SK-N-SH treated with all-trans-retinoic acid at 6 μM for 48 hours (cell line): ENCODE measurements around the gene SNRPE.

ENCODE experiments used
- ATAC-seq: fragments of 200-7000 bp; cut with Tn5 transposase; 3 replicates; pipeline ENCODE4 v1.9.1; 2020; ENCODE audit warnings: mild to moderate bottlenecking, moderate library complexity
- ARNTL ChIP-seq: fragments of 450-650 bp; formaldehyde crosslinking; IDR thresholded peaks from 2 replicates; pipeline ENCODE4 v1.5.0; 2020; ENCODE audit warnings: low read depth, mild to moderate bottlenecking, moderate library complexity, borderline replicate concordance
- BACH2 ChIP-seq: fragments of 250-450 bp; sonication (Bioruptor Pico); IDR thresholded peaks from 2 replicates; pipeline ENCODE4 v1.9.0; 2021; ENCODE audit warnings: mild to moderate bottlenecking, borderline replicate concordance
- CSDC2 ChIP-seq: fragments of 250-450 bp; sonication (Bioruptor Pico); IDR thresholded peaks from 2 replicates; pipeline ENCODE4 v1.5.0; 2020; ENCODE audit warnings: mild to moderate bottlenecking, moderate library complexity
- ESRRG ChIP-seq: fragments of 250-450 bp; sonication (Bioruptor Pico); IDR thresholded peaks from 2 replicates; pipeline ENCODE4 v1.6.1; 2021; ENCODE audit warnings: mild to moderate bottlenecking
- ISL1 ChIP-seq: fragments of 250-450 bp; sonication (Bioruptor Pico); IDR thresholded peaks from 2 replicates; pipeline ENCODE4 v2.1.2; 2022; ENCODE audit warnings: mild to moderate bottlenecking, moderate library complexity
- OSR1 ChIP-seq: fragments of 250-450 bp; sonication (Bioruptor Pico); IDR thresholded peaks from 2 replicates; pipeline ENCODE4 v1.8.0; 2022; ENCODE audit warnings: moderate library complexity, mild to moderate bottlenecking, inconsistent platforms
- POU6F1 ChIP-seq: fragments of 250-450 bp; sonication (Bioruptor Pico); IDR thresholded peaks from 2 replicates; pipeline ENCODE4 v1.8.0; 2021; ENCODE audit warnings: low read depth, mild to moderate bottlenecking, moderate library complexity, borderline replicate concordance
- PPARA ChIP-seq: fragments of 250-450 bp; sonication (Bioruptor Pico); IDR thresholded peaks from 2 replicates; pipeline ENCODE4 v1.5.0; 2020; ENCODE audit warnings: mild to moderate bottlenecking, borderline replicate concordance
- RARB ChIP-seq: fragments of 250-450 bp; sonication (Bioruptor Pico); IDR thresholded peaks from 2 replicates; pipeline ENCODE4 v1.8.0; 2021; ENCODE audit warnings: mild to moderate bottlenecking, moderate library complexity
- TCF4 ChIP-seq: fragments of 250-450 bp; sonication (Bioruptor Pico); IDR thresholded peaks from 2 replicates; pipeline ENCODE4 v1.8.0; 2021; ENCODE audit warnings: mild to moderate bottlenecking, moderate library complexity, borderline replicate concordance
- ZFP3 ChIP-seq: fragments of 250-450 bp; sonication (Bioruptor Pico); IDR thresholded peaks from 2 replicates; pipeline ENCODE4 v1.5.0; 2020; ENCODE audit warnings: mild to moderate bottlenecking, moderate library complexity
- ZFP30 ChIP-seq: fragments of 450-650 bp; formaldehyde crosslinking; IDR thresholded peaks from 2 replicates; pipeline ENCODE4 v1.5.0; 2022; ENCODE audit warnings: mild to moderate bottlenecking, moderate library complexity
- ZNF565 ChIP-seq: fragments of 450-650 bp; formaldehyde crosslinking; conservative IDR thresholded peaks from 2 replicates; pipeline ENCODE4 v1.5.0; 2020; ENCODE audit warnings: low read depth, mild to moderate bottlenecking, moderate library complexity
- ZNF70 ChIP-seq: fragments of 450-650 bp; formaldehyde crosslinking; IDR thresholded peaks from 2 replicates; pipeline ENCODE4 v1.5.0; 2020; ENCODE audit warnings: mild to moderate bottlenecking, moderate library complexity
- ZNF8 ChIP-seq: fragments of 450-650 bp; formaldehyde crosslinking; IDR thresholded peaks from 2 replicates; pipeline ENCODE4 v1.5.0; 2020; ENCODE audit warnings: mild to moderate bottlenecking, moderate library complexity
- TF ChIP-seq, protein P1 (sequence below): fragments of 250-450 bp; sonication (Bioruptor Pico); IDR thresholded peaks from 2 replicates; pipeline ENCODE4 v1.5.1; 2021; ENCODE audit warnings: mild to moderate bottlenecking, moderate library complexity
- TF ChIP-seq, protein P2 (sequence below): fragments of 250-450 bp; sonication (Bioruptor Pico); IDR thresholded peaks from 2 replicates; pipeline ENCODE4 v1.5.0; 2020; ENCODE audit warnings: mild to moderate bottlenecking, moderate library complexity
- TF ChIP-seq, protein P3 (sequence below): fragments of 250-450 bp; sonication (Bioruptor Pico); IDR thresholded peaks from 2 replicates; pipeline ENCODE4 v1.8.0; 2020; ENCODE audit warnings: mild to moderate bottlenecking, moderate library complexity, borderline replicate concordance

The SNRPE gene

GRCh38 chr1:203839081-203839480, 22.3 kb upstream of the SNRPE start:
- peak; percentile 58 for ATAC-seq

GRCh38 chr1:203840208-203840808, 21.1 kb upstream of the SNRPE start:
- ATAC-seq, result no peak
- TF ChIP-seq, protein P1, sequence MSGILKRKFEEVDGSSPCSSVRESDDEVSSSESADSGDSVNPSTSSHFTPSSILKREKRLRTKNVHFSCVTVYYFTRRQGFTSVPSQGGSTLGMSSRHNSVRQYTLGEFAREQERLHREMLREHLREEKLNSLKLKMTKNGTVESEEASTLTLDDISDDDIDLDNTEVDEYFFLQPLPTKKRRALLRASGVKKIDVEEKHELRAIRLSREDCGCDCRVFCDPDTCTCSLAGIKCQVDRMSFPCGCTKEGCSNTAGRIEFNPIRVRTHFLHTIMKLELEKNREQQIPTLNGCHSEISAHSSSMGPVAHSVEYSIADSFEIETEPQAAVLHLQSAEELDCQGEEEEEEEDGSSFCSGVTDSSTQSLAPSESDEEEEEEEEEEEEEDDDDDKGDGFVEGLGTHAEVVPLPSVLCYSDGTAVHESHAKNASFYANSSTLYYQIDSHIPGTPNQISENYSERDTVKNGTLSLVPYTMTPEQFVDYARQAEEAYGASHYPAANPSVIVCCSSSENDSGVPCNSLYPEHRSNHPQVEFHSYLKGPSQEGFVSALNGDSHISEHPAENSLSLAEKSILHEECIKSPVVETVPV (CRISPR knock-in tag), result no peak
- TF ChIP-seq BACH2 (CRISPR knock-in tag) (no peak), TCF4 (CRISPR knock-in tag) (no peak), ESRRG (CRISPR knock-in tag) (no peak), POU6F1 (CRISPR knock-in tag) (no peak), CSDC2 (CRISPR knock-in tag) (no peak), ZNF565 (CRISPR knock-in tag) (no peak), OSR1 (no peak), ZNF70 (CRISPR knock-in tag) (no peak)
- TF ChIP-seq, protein P2, sequence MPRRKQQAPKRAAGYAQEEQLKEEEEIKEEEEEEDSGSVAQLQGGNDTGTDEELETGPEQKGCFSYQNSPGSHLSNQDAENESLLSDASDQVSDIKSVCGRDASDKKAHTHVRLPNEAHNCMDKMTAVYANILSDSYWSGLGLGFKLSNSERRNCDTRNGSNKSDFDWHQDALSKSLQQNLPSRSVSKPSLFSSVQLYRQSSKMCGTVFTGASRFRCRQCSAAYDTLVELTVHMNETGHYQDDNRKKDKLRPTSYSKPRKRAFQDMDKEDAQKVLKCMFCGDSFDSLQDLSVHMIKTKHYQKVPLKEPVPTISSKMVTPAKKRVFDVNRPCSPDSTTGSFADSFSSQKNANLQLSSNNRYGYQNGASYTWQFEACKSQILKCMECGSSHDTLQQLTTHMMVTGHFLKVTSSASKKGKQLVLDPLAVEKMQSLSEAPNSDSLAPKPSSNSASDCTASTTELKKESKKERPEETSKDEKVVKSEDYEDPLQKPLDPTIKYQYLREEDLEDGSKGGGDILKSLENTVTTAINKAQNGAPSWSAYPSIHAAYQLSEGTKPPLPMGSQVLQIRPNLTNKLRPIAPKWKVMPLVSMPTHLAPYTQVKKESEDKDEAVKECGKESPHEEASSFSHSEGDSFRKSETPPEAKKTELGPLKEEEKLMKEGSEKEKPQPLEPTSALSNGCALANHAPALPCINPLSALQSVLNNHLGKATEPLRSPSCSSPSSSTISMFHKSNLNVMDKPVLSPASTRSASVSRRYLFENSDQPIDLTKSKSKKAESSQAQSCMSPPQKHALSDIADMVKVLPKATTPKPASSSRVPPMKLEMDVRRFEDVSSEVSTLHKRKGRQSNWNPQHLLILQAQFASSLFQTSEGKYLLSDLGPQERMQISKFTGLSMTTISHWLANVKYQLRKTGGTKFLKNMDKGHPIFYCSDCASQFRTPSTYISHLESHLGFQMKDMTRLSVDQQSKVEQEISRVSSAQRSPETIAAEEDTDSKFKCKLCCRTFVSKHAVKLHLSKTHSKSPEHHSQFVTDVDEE (CRISPR knock-in tag), result no peak
- TF ChIP-seq, protein P3, sequence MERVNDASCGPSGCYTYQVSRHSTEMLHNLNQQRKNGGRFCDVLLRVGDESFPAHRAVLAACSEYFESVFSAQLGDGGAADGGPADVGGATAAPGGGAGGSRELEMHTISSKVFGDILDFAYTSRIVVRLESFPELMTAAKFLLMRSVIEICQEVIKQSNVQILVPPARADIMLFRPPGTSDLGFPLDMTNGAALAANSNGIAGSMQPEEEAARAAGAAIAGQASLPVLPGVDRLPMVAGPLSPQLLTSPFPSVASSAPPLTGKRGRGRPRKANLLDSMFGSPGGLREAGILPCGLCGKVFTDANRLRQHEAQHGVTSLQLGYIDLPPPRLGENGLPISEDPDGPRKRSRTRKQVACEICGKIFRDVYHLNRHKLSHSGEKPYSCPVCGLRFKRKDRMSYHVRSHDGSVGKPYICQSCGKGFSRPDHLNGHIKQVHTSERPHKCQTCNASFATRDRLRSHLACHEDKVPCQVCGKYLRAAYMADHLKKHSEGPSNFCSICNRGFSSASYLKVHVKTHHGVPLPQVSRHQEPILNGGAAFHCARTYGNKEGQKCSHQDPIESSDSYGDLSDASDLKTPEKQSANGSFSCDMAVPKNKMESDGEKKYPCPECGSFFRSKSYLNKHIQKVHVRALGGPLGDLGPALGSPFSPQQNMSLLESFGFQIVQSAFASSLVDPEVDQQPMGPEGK (CRISPR knock-in tag), result no peak

More at GRCh38 chr1:203839081-203839480, 22.3 kb upstream of the SNRPE start:
- TF ChIP-seq ZNF8 (no peak), ZFP30 (no peak), ZNF565 (CRISPR knock-in tag) (no peak), OSR1 (no peak), PPARA (no peak), CSDC2 (CRISPR knock-in tag) (no peak)
- TF ChIP-seq, protein P1 (CRISPR knock-in tag), result no peak

DNA sequence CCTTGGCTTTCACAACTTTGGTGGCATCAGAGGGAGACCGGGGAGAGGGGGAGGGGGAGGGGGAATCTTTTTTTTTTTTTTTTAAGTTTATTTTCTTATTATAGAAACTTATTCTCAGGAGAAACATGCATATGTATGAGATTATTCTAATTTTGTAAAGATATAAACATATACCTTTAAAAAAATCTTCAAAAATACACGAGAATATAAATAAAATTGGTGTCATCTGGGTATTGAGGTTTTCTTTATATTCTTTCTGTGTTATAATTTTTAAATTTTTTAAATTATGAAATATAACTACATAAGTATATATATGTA, 18.9 kb upstream of the SNRPE start:
- no peak for TF ChIP-seq ARNTL (CRISPR knock-in tag)
- TF ChIP-seq RARB (CRISPR knock-in tag), result no peak
- TF ChIP-seq ZFP3, result no peak
- no peak for TF ChIP-seq CSDC2 (CRISPR knock-in tag)
- TF ChIP-seq POU6F1 (CRISPR knock-in tag), result no peak
- TF ChIP-seq ZNF8, result no peak
- TF ChIP-seq TCF4 (CRISPR knock-in tag), result no peak
- no peak for TF ChIP-seq BACH2 (CRISPR knock-in tag)
- no peak for TF ChIP-seq ISL1 (CRISPR knock-in tag)
- TF ChIP-seq, all 23 proteins: peak for 0
- no peak for ATAC-seq
